Naive thymus-derived CD4-positive, alpha-beta T cell (primary cell): ENCODE data around the gene SRPK2. TPM values are rescaled to one million over a fixed set of nuclear protein-coding genes. Genes with fewer than 3 reads are reported as not detected.
A peak's percentile ranks its signal among the peaks of the same experiment; 100 is the strongest.

Experiments used
- ATAC-seq: fragments of 150-1000 bp; cut with Tn5 transposase; 2 replicates; pipeline ENCODE4 v1.10.0; 2021; ENCODE audit warnings: mild to moderate bottlenecking, moderate library complexity
- CTCF ChIA-PET: fragments of 350-600 bp; sonication (Branson Sonifier 250); formaldehyde crosslinking; loops from one replicate; lab custom pipeline; 2021; ENCODE audit warnings: antibody characterized with exemption; lab: Charles Lee
- POLR2A ChIA-PET: fragments of 350-600 bp; sonication (Branson Sonifier 250); formaldehyde crosslinking; loops from one replicate; lab custom pipeline; 2021; ENCODE audit warnings: antibody characterized with exemption, inconsistent platforms; lab: Charles Lee
- DNase-seq, 9 donors: peaks; one replicate each; pipeline versions ENCODE4 v3.0.0 to v3.0.0-alpha.2; 2020 to 2022; ENCODE audit warnings: mixed read lengths in 1 of 9
- H3K27ac ChIP-seq: one replicate; pipeline ENCODE4 v1.7.0; 2013; ENCODE audit warnings: mild to moderate bottlenecking, low read depth, low read length, moderate library complexity
- H3K27me3 ChIP-seq, 2 donors: one replicate each; pipeline ENCODE4 v1.7.0; 2013; ENCODE audit warnings: low read length in 2 of 2, mild to moderate bottlenecking in 2 of 2, moderate library complexity in 2 of 2; ENCODE audit not compliant: control insufficient read depth in 2 of 2, insufficient read depth in 2 of 2
- H3K36me3 ChIP-seq, 3 experiments: 1 replicate in 2 of 3; 2 replicates in 1 of 3; pipeline ENCODE4 v1.7.0; 2013; ENCODE audit warnings: low read length in 3 of 3, mild to moderate bottlenecking in 3 of 3, moderate library complexity in 1 of 3; ENCODE audit not compliant: insufficient read depth in 3 of 3, control insufficient read depth in 2 of 3
- H3K4me1 ChIP-seq, 2 donors: one replicate each; pipeline ENCODE4 v1.7.0; 2013; ENCODE audit warnings: low read length in 2 of 2, mild to moderate bottlenecking in 2 of 2, moderate library complexity in 1 of 2; ENCODE audit not compliant: control insufficient read depth in 2 of 2, insufficient read depth in 2 of 2
- H3K4me3 ChIP-seq: 2 replicates; pipeline ENCODE4 v1.7.0; 2013; ENCODE audit warnings: mild to moderate bottlenecking, low read length
- H3K9me3 ChIP-seq, 3 experiments: 1 replicate in 2 of 3; 2 replicates in 1 of 3; pipeline ENCODE4 v1.7.0; 2013; ENCODE audit warnings: low read length in 3 of 3; ENCODE audit not compliant: control insufficient read depth in 2 of 3
- H3K27ac Mint-ChIP-seq, 9 donors: one replicate each; pipeline ENCODE4 v1.8.0; 2020 to 2022; ENCODE audit warnings: mixed read lengths in 9 of 9, mild to moderate bottlenecking in 8 of 9, moderate library complexity in 5 of 9, inconsistent platforms in 2 of 9
- H3K27me3 Mint-ChIP-seq, 5 donors: one replicate each; pipeline ENCODE4 v1.8.0; 2021 to 2022; ENCODE audit warnings: mixed read lengths in 5 of 5, mild to moderate bottlenecking in 1 of 5
- H3K36me3 Mint-ChIP-seq, 5 donors: one replicate each; pipeline ENCODE4 v1.8.0; 2020 to 2022; ENCODE audit warnings: mixed read lengths in 5 of 5, mild to moderate bottlenecking in 3 of 5, inconsistent platforms in 1 of 5
- H3K4me1 Mint-ChIP-seq, 7 donors: one replicate each; pipeline ENCODE4 v1.8.0; 2020 to 2022; ENCODE audit warnings: mixed read lengths in 7 of 7, mild to moderate bottlenecking in 3 of 7, inconsistent platforms in 1 of 7
- H3K4me3 Mint-ChIP-seq, 10 donors: one replicate each; pipeline ENCODE4 v1.8.0; 2020 to 2022; ENCODE audit warnings: mild to moderate bottlenecking in 10 of 10, mixed read lengths in 10 of 10, moderate library complexity in 6 of 10, inconsistent platforms in 2 of 10
- H3K9me3 Mint-ChIP-seq, 11 donors: one replicate each; pipeline ENCODE4 v1.8.0; 2020 to 2022; ENCODE audit warnings: mixed read lengths in 11 of 11, mild to moderate bottlenecking in 4 of 11, inconsistent platforms in 1 of 11, moderate library complexity in 1 of 11
- intact Hi-C, 2 donors: fragments of 100-400 bp; cut with micrococcal nuclease; formaldehyde crosslinking; loops; one replicate each; pipeline ENCODE4 v1.15.1; 2023
- polyA plus RNA-seq, 2 donors: library from polyadenylated mRNA; unstranded; fragments of 300-500 nt; fragmentation: Illumina TruSeq; gene quantifications; one replicate each; pipeline ENCODE4 v1.2.3, GENCODE V29; 2021
- total RNA-seq, 6 experiments: library from RNA in 5 of 6; stranded (reverse) in 5 of 6; gene quantifications; 1 replicate in 5 of 6; 2 replicates in 1 of 6; pipeline ENCODE4 v1.2.3 and lab custom pipeline; 2021 to 2026

The SRPK2 gene
- total and polyA plus RNA-seq, 7 experiments from 2014 or later = 40.2 to 56.7 (median 46.8) TPM

DNA sequence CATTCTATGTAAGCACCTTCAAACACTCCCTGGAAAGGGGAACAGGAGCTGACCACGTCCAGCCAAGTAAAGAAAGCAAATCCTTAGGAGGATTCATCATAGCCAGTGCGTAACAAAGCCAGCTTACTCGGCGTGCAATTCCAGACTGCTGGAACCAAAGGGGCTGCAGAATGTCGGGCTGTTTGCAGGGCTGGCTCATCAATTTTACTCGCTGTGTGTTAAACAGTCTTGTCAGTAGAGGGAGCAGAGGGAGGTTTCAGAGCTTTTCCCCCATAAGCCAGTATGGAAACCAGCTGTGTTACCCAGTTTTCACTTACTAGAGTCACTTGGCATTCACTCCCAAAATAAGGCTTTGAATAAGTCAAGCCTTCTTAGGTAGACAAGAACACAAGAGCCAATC is 247.7 kb downstream of the SRPK2 start:
- H3K27me3 Mint-ChIP-seq = no peaks in the 10 kb centered on the region
- H3K27ac ChIP-seq = no peak overlapping the region
- no peak overlapping the region for H3K27ac Mint-ChIP-seq
- H3K27me3 ChIP-seq = no peaks in the 10 kb centered on the region
- no peak for ATAC-seq
- ChIA-PET CTCF (no interaction called here), POLR2A (interaction anchor here (0.6 kb wide), 1 partner anchor 151 kb away, joined by 3 read pairs; no protein-coding TSS in a partner anchor)
- H3K4me3 ChIP-seq = no peak overlapping the region
- H3K4me1 Mint-ChIP-seq = peaks cover 0 to 27% (median 13%) of the 10 kb centered on the region in 7 donors
- DNase-seq = peak in 2 of 9 donors; percentile 7 to 12
- no peaks in the 10 kb centered on the region for H3K4me1 ChIP-seq
- H3K9me3 Mint-ChIP-seq = no peaks in the 10 kb centered on the region
- peaks cover 13 to 49% (median 20%) of the 10 kb centered on the region in 5 donors for H3K36me3 Mint-ChIP-seq
- intact Hi-C loops = loop anchor here in 1 of 2 donors (1.0 kb wide), 2 partner anchors 195 to 288 kb away; no protein-coding TSS in a partner anchor
- no peaks in the 10 kb centered on the region for H3K9me3 ChIP-seq
- no peak overlapping the region for H3K4me3 Mint-ChIP-seq
- H3K36me3 ChIP-seq = peaks cover 6 to 63% (median 18%) of the 10 kb centered on the region in 3 experiments

DNA sequence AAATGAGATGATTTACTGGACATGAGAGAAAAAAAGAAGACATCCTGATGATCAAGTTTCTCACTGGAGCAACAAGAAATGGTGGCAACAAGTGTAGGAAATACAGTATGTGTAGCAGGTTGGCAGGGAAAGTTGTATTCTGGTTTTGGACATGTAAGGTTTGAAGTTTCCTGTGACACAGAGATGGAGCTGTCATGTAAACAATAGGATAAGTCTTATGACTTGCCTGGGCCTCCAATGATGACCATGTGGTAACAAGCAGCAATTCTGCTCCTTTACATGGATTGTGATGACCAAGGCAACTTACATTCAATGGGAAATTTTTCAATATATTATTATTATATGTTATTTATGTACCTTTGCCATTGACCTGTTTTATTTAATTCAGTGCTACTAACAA is 249.3 kb downstream of the SRPK2 start:
- POLR2A ChIA-PET = no interaction called here
- H3K36me3 Mint-ChIP-seq = peaks cover 15 to 44% (median 26%) of the 10 kb centered on the region in 5 donors

DNA sequence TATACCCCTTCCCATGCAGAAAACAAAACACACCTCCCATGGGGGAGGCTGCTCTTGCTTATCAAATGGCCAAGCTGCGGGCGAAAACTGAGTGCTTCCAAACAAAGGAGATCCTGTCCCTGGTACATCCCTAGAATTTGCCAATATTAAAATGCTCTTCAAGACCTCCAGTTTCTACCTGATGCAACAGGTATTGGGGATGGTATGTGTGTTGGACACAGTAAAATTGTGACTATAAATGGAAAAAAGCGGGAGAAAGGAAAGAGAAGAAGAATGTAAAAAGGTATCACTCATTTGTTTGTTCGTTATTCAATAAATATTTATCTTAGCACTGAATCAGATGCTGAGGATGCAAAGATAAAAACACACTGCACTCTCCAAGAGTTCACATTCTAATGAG is 250.8 kb downstream of the SRPK2 start:
- H3K9me3 ChIP-seq = no peaks in the 10 kb centered on the region
- no peak overlapping the region for H3K4me3 Mint-ChIP-seq
- DNase-seq = no peak
- H3K36me3 Mint-ChIP-seq = peaks cover 15 to 47% (median 26%) of the 10 kb centered on the region in 5 donors
- POLR2A ChIA-PET = no interaction called here
- peaks cover 6 to 64% (median 12%) of the 10 kb centered on the region in 3 experiments for H3K36me3 ChIP-seq
- no peak overlapping the region for H3K27ac ChIP-seq
- H3K9me3 Mint-ChIP-seq = no peaks in the 10 kb centered on the region
- no peaks in the 10 kb centered on the region for H3K4me1 ChIP-seq
- H3K4me1 Mint-ChIP-seq = peaks cover 0 to 35% (median 18%) of the 10 kb centered on the region in 7 donors
- no peak overlapping the region for H3K4me3 ChIP-seq
- no peaks in the 10 kb centered on the region for H3K27me3 Mint-ChIP-seq
- CTCF ChIA-PET = no interaction called here
- intact Hi-C loops = no loop called here
- H3K27ac Mint-ChIP-seq = peak overlapping the region in 2 of 9 donors; percentile 41 to 43
- no peaks in the 10 kb centered on the region for H3K27me3 ChIP-seq
- ATAC-seq = no peak

More for the DNA sequence above, 249.3 kb downstream of the SRPK2 start:
- DNase-seq (no peak), ATAC-seq (no peak)
- Mint-ChIP-seq H3K9me3 (no peaks in the 10 kb centered on the region), H3K4me3 (no peak overlapping the region), H3K4me1 (peaks cover 0 to 30% (median 18%) of the 10 kb centered on the region in 7 donors), H3K27me3 (no peaks in the 10 kb centered on the region), H3K27ac (peak overlapping the region in 1 of 9 donors; percentile 46)
- CTCF ChIA-PET = interaction anchor here (0.6 kb wide), 1 partner anchor 42 kb away, joined by 4 read pairs; no protein-coding TSS in a partner anchor
- Histone ChIP-seq H3K4me1 (no peaks in the 10 kb centered on the region), H3K27me3 (no peaks in the 10 kb centered on the region), H3K36me3 (peaks cover 6 to 61% (median 18%) of the 10 kb centered on the region in 3 experiments), H3K27ac (no peak overlapping the region), H3K4me3 (no peak overlapping the region), H3K9me3 (no peaks in the 10 kb centered on the region)
- intact Hi-C loops = no loop called here

DNA sequence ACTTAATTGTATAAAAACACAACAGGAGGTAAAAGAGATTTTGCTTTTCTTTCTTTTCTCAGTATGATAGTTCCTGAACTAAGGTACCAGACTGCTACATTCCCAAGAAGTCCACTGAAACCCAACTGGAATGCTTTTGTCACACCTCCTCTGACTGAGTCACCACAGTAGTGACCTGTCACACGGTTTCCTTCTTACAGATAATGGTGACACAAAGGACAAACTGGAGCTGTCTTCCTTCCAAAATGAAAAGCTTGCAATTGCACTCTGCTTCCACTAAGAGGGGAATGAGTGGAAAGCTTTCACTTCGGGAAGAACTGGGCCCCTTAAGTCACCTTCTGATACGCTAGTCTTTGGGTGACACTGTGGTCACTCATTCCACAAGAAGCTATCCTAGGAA is 252.5 kb downstream of the SRPK2 start:
- peaks cover 5 to 41% (median 17%) of the 10 kb centered on the region in 5 donors for H3K36me3 Mint-ChIP-seq
- H3K27me3 ChIP-seq = no peaks in the 10 kb centered on the region
- H3K4me1 Mint-ChIP-seq = peaks cover 4 to 36% (median 18%) of the 10 kb centered on the region in 7 donors
- ChIA-PET CTCF (no interaction called here), POLR2A (interaction anchor here (0.8 to 1.1 kb wide), 2 partner anchors 9 to 49 kb away, joined by 3 read pairs; no protein-coding TSS in a partner anchor)
- H3K27ac Mint-ChIP-seq = peak overlapping the region in 3 of 9 donors; percentile 21 to 43 (median 33)
- no peaks in the 10 kb centered on the region for H3K27me3 Mint-ChIP-seq
- DNase-seq = no peak
- H3K4me1 ChIP-seq = no peaks in the 10 kb centered on the region
- no peak overlapping the region for H3K27ac ChIP-seq
- no peaks in the 10 kb centered on the region for H3K9me3 ChIP-seq
- no peak overlapping the region for H3K4me3 ChIP-seq
- no peak for ATAC-seq
- H3K36me3 ChIP-seq = peaks cover 3 to 63% (median 19%) of the 10 kb centered on the region in 3 experiments
- intact Hi-C loops = no loop called here
- H3K9me3 Mint-ChIP-seq = no peaks in the 10 kb centered on the region
- H3K4me3 Mint-ChIP-seq = no peak overlapping the region

DNA sequence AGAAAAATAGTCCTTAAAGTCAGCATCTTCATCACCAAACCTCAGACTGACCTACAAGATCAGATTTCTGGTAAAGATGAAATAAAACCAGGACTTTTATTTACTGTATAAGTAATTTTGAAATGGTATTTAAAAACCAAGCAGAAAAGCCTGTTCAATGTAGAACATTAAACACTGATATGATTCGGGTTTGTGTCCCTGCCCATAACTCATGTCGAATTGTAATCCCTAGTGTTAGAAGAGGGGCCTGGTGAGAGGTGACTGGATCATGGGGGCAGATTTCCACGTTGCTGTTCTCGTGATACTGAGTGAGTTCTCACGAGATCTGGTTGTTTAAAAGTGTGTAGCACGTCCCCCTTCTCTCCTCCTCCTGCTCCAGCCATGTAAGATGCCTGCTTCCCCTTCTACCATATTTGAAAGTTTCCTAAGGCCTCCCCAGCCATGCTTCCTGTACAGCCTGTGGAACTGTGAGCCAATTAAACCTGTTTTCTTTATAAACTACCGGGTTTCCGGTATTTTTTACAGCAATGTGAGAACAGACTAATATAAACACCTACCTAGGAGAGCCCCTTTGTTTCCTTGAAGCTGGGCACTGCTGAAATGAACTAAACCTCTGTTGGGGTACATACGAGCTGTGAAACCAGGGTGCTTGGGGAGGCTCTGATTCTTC is 254.6 kb downstream of the SRPK2 start:
- H3K9me3 Mint-ChIP-seq = no peaks in the 10 kb centered on the region
- intact Hi-C loops = no loop called here

DNA sequence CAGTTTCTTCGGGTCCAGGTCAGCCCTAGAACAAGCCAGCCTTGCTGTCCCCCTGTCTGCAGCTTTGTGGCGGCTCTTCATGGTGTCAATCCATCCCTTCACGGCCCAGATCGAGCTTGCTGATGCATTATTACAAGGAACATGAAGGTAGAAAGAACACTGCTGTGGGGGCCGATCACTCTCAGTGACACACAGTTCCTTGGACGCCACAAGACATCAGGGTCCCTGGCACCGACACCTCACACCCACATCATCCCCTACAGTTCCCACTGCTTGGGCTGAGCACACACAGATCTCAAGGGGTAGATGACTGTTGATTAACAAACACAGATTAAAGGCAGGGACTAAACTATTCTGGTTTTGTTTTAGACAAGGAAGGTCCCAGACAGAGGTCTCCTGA is 255.4 kb downstream of the SRPK2 start:
- peaks cover 3 to 55% (median 13%) of the 10 kb centered on the region in 3 experiments for H3K36me3 ChIP-seq
- no peaks in the 10 kb centered on the region for H3K4me1 ChIP-seq
- no peaks in the 10 kb centered on the region for H3K9me3 Mint-ChIP-seq
- POLR2A ChIA-PET = no interaction called here
- no peak for DNase-seq
- H3K9me3 ChIP-seq = no peaks in the 10 kb centered on the region
- H3K4me1 Mint-ChIP-seq = peaks cover 4 to 33% (median 18%) of the 10 kb centered on the region in 7 donors
- no peak for ATAC-seq
- CTCF ChIA-PET = interaction anchor here (0.6 kb wide), 1 partner anchor 26 kb away, joined by 3 read pairs; no protein-coding TSS in a partner anchor
- H3K27me3 Mint-ChIP-seq = no peaks in the 10 kb centered on the region
- H3K27ac ChIP-seq = no peak overlapping the region
- no peak overlapping the region for H3K4me3 ChIP-seq
- H3K27ac Mint-ChIP-seq = peak overlapping the region in 3 of 9 donors; percentile 35 to 80 (median 45)
- intact Hi-C loops = no loop called here
- no peak overlapping the region for H3K4me3 Mint-ChIP-seq
- peaks cover 5 to 36% (median 20%) of the 10 kb centered on the region in 5 donors for H3K36me3 Mint-ChIP-seq
- no peaks in the 10 kb centered on the region for H3K27me3 ChIP-seq

More for the DNA sequence above, 254.6 kb downstream of the SRPK2 start:
- DNase-seq = no peak
- Histone ChIP-seq H3K27me3 (no peaks in the 10 kb centered on the region), H3K36me3 (peaks cover 3 to 60% (median 17%) of the 10 kb centered on the region in 3 experiments), H3K4me1 (no peaks in the 10 kb centered on the region), H3K4me3 (no peak overlapping the region), H3K9me3 (no peaks in the 10 kb centered on the region), H3K27ac (no peak overlapping the region)
- H3K27me3 Mint-ChIP-seq = no peaks in the 10 kb centered on the region
- no peak overlapping the region for H3K4me3 Mint-ChIP-seq
- peaks cover 4 to 36% (median 18%) of the 10 kb centered on the region in 7 donors for H3K4me1 Mint-ChIP-seq
- POLR2A ChIA-PET = interaction anchor here (0.7 to 1.1 kb wide), 2 partner anchors 119 to 348 kb away, joined by 3 to 7 read pairs; no protein-coding TSS in a partner anchor
- H3K27ac Mint-ChIP-seq = peak overlapping the region in 3 of 9 donors; percentile 31 to 63 (median 33)
- CTCF ChIA-PET = no interaction called here
- ATAC-seq = no peak
- peaks cover 5 to 41% (median 20%) of the 10 kb centered on the region in 5 donors for H3K36me3 Mint-ChIP-seq
